DOHH2 (cell line): Measurements from ENCODE around the gene MTM1.

ENCODE experiments used
- CTCF ChIP-seq: fragments of 200-600 bp; sonication (generic); IDR thresholded peaks from one replicate; pipeline ENCODE4 v1.5.1; 2014; ENCODE audit warnings: antibody characterized with exemption, mild to moderate bottlenecking, low read depth, low read length; ENCODE audit not compliant: poor library complexity, severe bottlenecking
- EZH2phosphoT487 ChIP-seq: fragments of 200-600 bp; sonication (generic); IDR thresholded peaks from 2 replicates; pipeline ENCODE4 v1.6.1; 2017; ENCODE audit warnings: borderline replicate concordance, mild to moderate bottlenecking, antibody characterized with exemption, low read length, moderate library complexity, mixed read lengths

- TF ChIP-seq CTCF (no peak), EZH2phosphoT487 (no peak)
These were observed 20.9 kb upstream of the MTM1 start for GRCh38 chrX:150547375-150548115.
